Motor neuron (in vitro differentiated cells): ENCODE results near the gene CARMIL1. TPM values are rescaled to one million over a fixed set of nuclear protein-coding genes. Genes with fewer than 3 reads are reported as not detected.

Experiments used
- ATAC-seq, 8 experiments: fragments of 200-7000 bp; cut with Tn5 transposase; replicated peaks in 6 of 8; 2 replicates each; pipeline ENCODE4 v1.8.0; 2021; ENCODE audit warnings: mild to moderate bottlenecking in 8 of 8, moderate library complexity in 8 of 8
- H3K27ac ChIP-seq, 2 donors: fragments of 250-450 bp; sonication (Bioruptor Pico); 2 replicates each; pipeline ENCODE4 v1.9.0; 2021; ENCODE audit warnings: antibody characterized with exemption in 2 of 2, mild to moderate bottlenecking in 2 of 2, moderate library complexity in 1 of 2
- H3K4me1 ChIP-seq, 2 donors: fragments of 250-450 bp; sonication (Bioruptor Pico); replicated peaks in 1 of 2; 2 replicates each; pipeline ENCODE4 v1.6.1; 2021; ENCODE audit warnings: antibody characterized with exemption in 2 of 2, mild to moderate bottlenecking in 2 of 2, moderate library complexity in 1 of 2
- H3K4me3 ChIP-seq, 5 donors: fragments of 250-450 bp; sonication (Bioruptor Pico); 2 replicates each; pipeline ENCODE4 v1.9.0; 2021; ENCODE audit warnings: antibody characterized with exemption in 5 of 5, mild to moderate bottlenecking in 5 of 5, moderate library complexity in 4 of 5
- WGBS, 10 experiments: fragments of 450-650 bp; shearing (Covaris generic); methylation state at CpG; one replicate each; pipeline ENCODE4 v1.0.0; 2022; 5-methylcytosine and 5-hydroxymethylcytosine counted together
- in situ Hi-C, 9 experiments: fragments of 400-800 bp; cut with MboI; loops; one replicate each; pipeline ENCODE4 v1.15.0; 2021; ENCODE audit warnings: low sequenced_read_pairs in 9 of 9, low pct_unique_long_range_greater_than_20kb in 2 of 9; ENCODE audit not compliant: unreplicated experiment in 9 of 9
- total RNA-seq, 8 experiments: library from RNA; unstranded; fragments of 300-600 nt; gene quantifications; 2 replicates each; pipeline versions ENCODE4 v1.2.3 to v1.2.4, GENCODE V29; 2022

Gene CARMIL1
- total RNA-seq, 8 experiments from 2014 or later, result 1.7 to 52.5 (median 6.4) TPM

- Histone ChIP-seq H3K4me1 (peaks cover 4 to 17% of the 10 kb centered on the region in 2 donors), H3K27ac (no peak overlapping the region), H3K4me3 (no peak overlapping the region)
- in situ Hi-C loops, result no loop called here
- WGBS, 10 experiments, result 0 to 100% (median 75%) methylated on average over 1 to 3 of the region's 3 CpGs
- peak in 1 of 8 experiments; percentile 4 for ATAC-seq
Observed at GRCh38 chr6:25332165-25332564, 53.0 kb downstream of the CARMIL1 start.

- Histone ChIP-seq H3K4me1 (peaks cover 4 to 22% of the 10 kb centered on the region in 2 donors), H3K4me3 (no peak overlapping the region), H3K27ac (no peak overlapping the region)
- WGBS, 10 experiments, result 0 to 100% (median 43%) methylated on average over 1 to 5 of the region's 5 CpGs; no CpG with 5 or more reads in 5 of the 10 experiments
- ATAC-seq, result peak in 3 of 8 experiments; percentile 46 to 53 (median 52)
- in situ Hi-C loops, result no loop called here
Observed at GRCh38 chr6:25332655-25333071, 53.5 kb downstream of the CARMIL1 start.

GRCh38 chr6:25333471-25333870 lies 54.3 kb downstream of the CARMIL1 start:
- in situ Hi-C loops, result no loop called here
- Histone ChIP-seq H3K4me3 (no peak overlapping the region), H3K4me1 (peaks cover 4 to 22% of the 10 kb centered on the region in 2 donors), H3K27ac (no peak overlapping the region)
- WGBS, 10 experiments, result 83 to 100% (median 90%) methylated on average over 2 to 3 of the region's 3 CpGs; no CpG with 5 or more reads in 5 of the 10 experiments
- ATAC-seq, result no peak

GRCh38 chr6:25334793-25335192 lies 55.6 kb downstream of the CARMIL1 start:
- in situ Hi-C loops, result no loop called here
- ATAC-seq, result no peak
- 71 to 100% (median 94%) methylated on average over 1 to 4 of the region's 4 CpGs; no CpG with 5 or more reads in 2 of the 10 experiments for WGBS, 10 experiments
- Histone ChIP-seq H3K4me3 (no peak overlapping the region), H3K27ac (no peak overlapping the region), H3K4me1 (peaks cover 4 to 14% of the 10 kb centered on the region in 2 donors)

- in situ Hi-C loops, result no loop called here
- peak in 2 of 8 experiments; percentile 8 to 35 for ATAC-seq
- H3K4me1 ChIP-seq, result peaks cover 0 to 8% of the 10 kb centered on the region in 2 donors
- H3K27ac ChIP-seq, result no peak overlapping the region
- no peak overlapping the region for H3K4me3 ChIP-seq
- WGBS, 10 experiments, result 83 to 100% (median 98%) methylated on average over 1 to 2 of the region's 2 CpGs
Observed at GRCh38 chr6:25336996-25337395, 57.8 kb downstream of the CARMIL1 start.

- peak in 1 of 8 experiments; percentile 18 for ATAC-seq
- WGBS, 10 experiments, result 0 to 92% (median 59%) methylated on average over 1 to 4 of the region's 4 CpGs
- in situ Hi-C loops, result no loop called here
- Histone ChIP-seq H3K4me1 (peaks cover 0 to 8% of the 10 kb centered on the region in 2 donors), H3K27ac (no peak overlapping the region), H3K4me3 (no peak overlapping the region)
Observed at GRCh38 chr6:25337431-25337830, 58.3 kb downstream of the CARMIL1 start.

- 61 to 100% (median 72%) methylated on average over 1 to 6 of the region's 6 CpGs for WGBS, 10 experiments
- in situ Hi-C loops, result no loop called here
- no peak overlapping the region for H3K4me3 ChIP-seq
- H3K4me1 ChIP-seq, result peaks cover 10 to 18% of the 10 kb centered on the region in 2 donors
- peak in 2 of 8 experiments; percentile 31 to 63 for ATAC-seq
- H3K27ac ChIP-seq, result no peak overlapping the region
Observed at GRCh38 chr6:25340431-25341202, 61.4 kb downstream of the CARMIL1 start.

- H3K4me1 ChIP-seq, result peaks cover 12 to 18% of the 10 kb centered on the region in 2 donors
- H3K27ac ChIP-seq, result no peak overlapping the region
- ATAC-seq, result no peak
- WGBS, 10 experiments, result 60 to 100% (median 85%) methylated on average over 1 to 3 of the region's 3 CpGs; no CpG with 5 or more reads in 2 of the 10 experiments
- in situ Hi-C loops, result no loop called here
- H3K4me3 ChIP-seq, result no peak overlapping the region
Observed at GRCh38 chr6:25341203-25341552, 62.0 kb downstream of the CARMIL1 start.

GRCh38 chr6:25341923-25342619 lies 62.9 kb downstream of the CARMIL1 start:
- in situ Hi-C loops, result no loop called here
- ATAC-seq, result no peak
- WGBS, 10 experiments, result 50 to 100% (median 90%) methylated on average over 1 to 4 of the region's 4 CpGs; no CpG with 5 or more reads in 1 of the 10 experiments
- no peak overlapping the region for H3K4me3 ChIP-seq
- H3K27ac ChIP-seq, result no peak overlapping the region
- peaks cover 16 to 19% of the 10 kb centered on the region in 2 donors for H3K4me1 ChIP-seq

- WGBS, 10 experiments, result 0 to 81% (median 55%) methylated on average over 2 to 4 of the region's 4 CpGs; no CpG with 5 or more reads in 2 of the 10 experiments
- in situ Hi-C loops, result no loop called here
- no peak overlapping the region for H3K27ac ChIP-seq
- peaks cover 16 to 20% of the 10 kb centered on the region in 2 donors for H3K4me1 ChIP-seq
- ATAC-seq, result peak in 6 of 8 experiments; percentile 42 to 69 (median 54)
- H3K4me3 ChIP-seq, result no peak overlapping the region
Observed at GRCh38 chr6:25342802-25343201, 63.6 kb downstream of the CARMIL1 start.

GRCh38 chr6:25343984-25344383 lies 64.8 kb downstream of the CARMIL1 start:
- no peak for ATAC-seq
- Histone ChIP-seq H3K4me3 (no peak overlapping the region), H3K4me1 (peaks cover 16 to 20% of the 10 kb centered on the region in 2 donors), H3K27ac (no peak overlapping the region)
- WGBS, 10 experiments, result 0 to 92% (median 81%) methylated on average over 1 to 6 of the region's 7 CpGs; no CpG with 5 or more reads in 1 of the 10 experiments
- in situ Hi-C loops, result no loop called here

- 40 to 92% (median 81%) methylated on average over 1 to 5 of the region's 5 CpGs; no CpG with 5 or more reads in 1 of the 10 experiments for WGBS, 10 experiments
- H3K4me3 ChIP-seq, result no peak overlapping the region
- H3K27ac ChIP-seq, result no peak overlapping the region
- ATAC-seq, result peak in 1 of 8 experiments; percentile 17
- H3K4me1 ChIP-seq, result peaks cover 16 to 20% of the 10 kb centered on the region in 2 donors
- in situ Hi-C loops, result no loop called here
Observed at GRCh38 chr6:25344827-25345226, 65.7 kb downstream of the CARMIL1 start.

GRCh38 chr6:25346064-25346463 lies 66.9 kb downstream of the CARMIL1 start:
- WGBS, 10 experiments, result 17 to 100% (median 77%) methylated on average over 1 to 3 of the region's 3 CpGs; no CpG with 5 or more reads in 1 of the 10 experiments
- peak in 1 of 8 experiments; percentile 25 for ATAC-seq
- Histone ChIP-seq H3K27ac (no peak overlapping the region), H3K4me1 (peaks cover 16 to 20% of the 10 kb centered on the region in 2 donors), H3K4me3 (no peak overlapping the region)
- in situ Hi-C loops, result no loop called here
